GM23338 (cell line): Measurements from ENCODE around the gene VWA5A.

Experiments
- CREB1 ChIP-seq: fragments of 250-450 bp; sonication (Bioruptor Pico); IDR thresholded peaks from 2 replicates; pipeline ENCODE4 v1.5.0; 2020; ENCODE audit warnings: low read depth, mild to moderate bottlenecking, moderate library complexity
- CTCF ChIP-seq, 2 experiments: fragments of 200-600 bp in 1 of 2; sonication (generic) in 1 of 2; conservative IDR thresholded peaks; 2 replicates each; pipeline versions ENCODE4 v1.5.1 to v1.6.1; 2016 to 2017; ENCODE audit warnings: antibody characterized with exemption in 2 of 2, low read depth in 2 of 2, mild to moderate bottlenecking in 2 of 2, moderate library complexity in 1 of 2
- ETS1 ChIP-seq: IDR thresholded peaks from 2 replicates; pipeline ENCODE4 v1.6.1; 2016; ENCODE audit warnings: antibody characterized with exemption
- EZH2 ChIP-seq: fragments of 200-600 bp; sonication (generic); IDR thresholded peaks from one replicate; pipeline ENCODE4 v1.8.0; 2017; ENCODE audit warnings: antibody characterized with exemption, mild to moderate bottlenecking, low read depth; ENCODE audit not compliant: unreplicated experiment
- EZH2phosphoT487 ChIP-seq: fragments of 200-600 bp; sonication (generic); IDR thresholded peaks from one replicate; pipeline ENCODE4 v1.8.1; 2018; ENCODE audit warnings: antibody characterized with exemption; ENCODE audit not compliant: unreplicated experiment
- JUNB ChIP-seq: IDR thresholded peaks from one replicate; pipeline ENCODE4 v1.6.1; 2016; ENCODE audit warnings: antibody characterized with exemption; ENCODE audit not compliant: unreplicated experiment
- NANOG ChIP-seq: IDR thresholded peaks from 2 replicates; pipeline ENCODE4 v1.6.1; 2016; ENCODE audit warnings: antibody characterized with exemption, borderline replicate concordance
- POLR2AphosphoS5 ChIP-seq: IDR thresholded peaks from 2 replicates; pipeline ENCODE4 v1.6.1; 2016; ENCODE audit warnings: antibody characterized with exemption, low read depth
- REST ChIP-seq: IDR thresholded peaks from one replicate; pipeline ENCODE4 v1.6.1; 2018; ENCODE audit warnings: antibody characterized with exemption; ENCODE audit not compliant: unreplicated experiment
- STAT1 ChIP-seq: IDR thresholded peaks from one replicate; pipeline ENCODE4 v1.6.1; 2016; ENCODE audit warnings: antibody characterized with exemption; ENCODE audit not compliant: unreplicated experiment

- TF ChIP-seq CTCF (conservative IDR thresholded peaks at IDR 0.05; ENCODE audit: low read depth in 2 of 2) (no peak), EZH2 (no peak), REST (no peak), POLR2AphosphoS5 (no peak), CREB1 (CRISPR knock-in tag) (no peak), EZH2phosphoT487 (no peak), JUNB (no peak), STAT1 (no peak), NANOG (no peak), ETS1 (no peak)
Measured at GRCh38 chr11:124160986-124161385, 45.7 kb downstream of the VWA5A start.
